GM12878 (cell line): ENCODE data around the gene DIAPH2. TPM values are rescaled to one million over a fixed set of nuclear protein-coding genes. Genes with fewer than 3 reads are reported as not detected.

Source experiments
- ATAC-seq: fragments of 200-7000 bp; cut with Tn5 transposase; 3 replicates; pipeline ENCODE4 v1.9.1; 2020; ENCODE audit warnings: mild to moderate bottlenecking, moderate library complexity
- BruUV-seq: library from RNA; stranded (reverse); fragments of 400-500 nt; replicated peaks from 2 replicates; lab custom pipeline; 2021; lab: Mats Ljungman, UMichigan
- CTCF ChIA-PET: fragments of 300-600 bp; sonication (Branson Sonifier 250); formaldehyde crosslinking; extraction: SDS; loops from one replicate; lab custom pipeline; 2021; ENCODE audit warnings: inconsistent platforms; lab: Yijun Ruan, JAX
- POLR2A ChIA-PET: fragments of 350-600 bp; formaldehyde crosslinking; extraction: SDS; loops from one replicate; lab custom pipeline; 2021; ENCODE audit warnings: inconsistent platforms; lab: Charles Lee
- RAD21 ChIA-PET: fragments of 300-600 bp; sonication (Branson Sonifier 250); formaldehyde crosslinking; loops from one replicate; lab custom pipeline; 2023; ENCODE audit warnings: antibody characterized with exemption; ENCODE audit not compliant: unreplicated experiment; lab: Charles Lee
- SMC1A ChIA-PET: fragments of 300-600 bp; sonication (Branson Sonifier 250); formaldehyde crosslinking; loops from one replicate; lab custom pipeline; 2023; ENCODE audit not compliant: unreplicated experiment, uncharacterized antibody; lab: Charles Lee
- DNase-seq: peaks from one replicate; pipeline ENCODE4 v3.0.0-alpha.2; 2011; ENCODE audit warnings: low read depth, low spot score
- FAIRE-seq: peaks from 3 replicates; lab custom pipeline; 2011; peaks lifted over from hg19 to GRCh38; lab: Jason Lieb, UNC
- H2AFZ ChIP-seq: 2 replicates; pipeline ENCODE4 v1.6.0; 2011; ENCODE audit warnings: low read depth, low read length, control low read depth; ENCODE audit not compliant: control insufficient read depth
- H3K27ac ChIP-seq: 2 replicates; pipeline ENCODE4 v1.5.1; 2011; ENCODE audit warnings: control low read depth; ENCODE audit not compliant: control insufficient read depth, insufficient read depth
- H3K27me3 ChIP-seq, 2 experiments: replicated peaks in 1 of 2; 2 replicates each; pipeline versions ENCODE4 v1.6.0 to v1.6.1; 2011; ENCODE audit warnings: low read length in 1 of 2; ENCODE audit not compliant: control insufficient read depth in 2 of 2, insufficient read depth in 2 of 2
- H3K36me3 ChIP-seq, 2 experiments: 2 replicates each; pipeline ENCODE4 v1.5.1; 2011; ENCODE audit warnings: low read length in 1 of 2; ENCODE audit not compliant: control insufficient read depth in 2 of 2, insufficient read depth in 2 of 2
- H3K4me1 ChIP-seq: 2 replicates; pipeline ENCODE4 v1.6.1; 2011; ENCODE audit warnings: mild to moderate bottlenecking, low read length, moderate library complexity, mixed read lengths; ENCODE audit not compliant: control insufficient read depth, insufficient read depth
- H3K4me2 ChIP-seq: 2 replicates; pipeline ENCODE4 v1.6.0; 2011; ENCODE audit warnings: control low read depth; ENCODE audit not compliant: control insufficient read depth, insufficient read depth
- H3K4me3 ChIP-seq: fragments of 200-600 bp; sonication (generic); 2 replicates; pipeline ENCODE4 v1.5.1; 2016
- H3K79me2 ChIP-seq: 2 replicates; pipeline ENCODE4 v1.6.0; 2011; ENCODE audit warnings: low read length; ENCODE audit not compliant: control insufficient read depth, insufficient read depth
- H3K9ac ChIP-seq: 2 replicates; pipeline ENCODE4 v1.8.0; 2011; ENCODE audit warnings: low read length, control low read depth, mixed read lengths; ENCODE audit not compliant: control insufficient read depth, insufficient read depth
- H3K9me3 ChIP-seq: replicated peaks from 3 replicates; pipeline ENCODE4 v1.5.1; 2011; ENCODE audit warnings: mild to moderate bottlenecking, low read length; ENCODE audit not compliant: control insufficient read depth, insufficient read depth
- H4K20me1 ChIP-seq: 2 replicates; pipeline ENCODE4 v1.6.0; 2011; ENCODE audit not compliant: control insufficient read depth, insufficient read depth
- BCL11A ChIP-seq: IDR thresholded peaks from 2 replicates; pipeline ENCODE4 v1.6.1; 2011; ENCODE audit warnings: low read depth, low read length
- FOXM1 ChIP-seq: IDR thresholded peaks from 2 replicates; pipeline ENCODE4 v1.6.1; 2012; ENCODE audit warnings: low read depth, mild to moderate bottlenecking, inconsistent platforms, low read length, moderate library complexity
- JUND ChIP-seq: IDR thresholded peaks from 2 replicates; pipeline ENCODE4 v1.6.1; 2012; ENCODE audit warnings: low read depth, mild to moderate bottlenecking, low read length, improper control_type of control experiment, moderate library complexity
- MEF2A ChIP-seq: IDR thresholded peaks from 2 replicates; pipeline ENCODE4 v1.6.1; 2011; ENCODE audit warnings: low read depth, mild to moderate bottlenecking, low read length, moderate library complexity; ENCODE audit not compliant: insufficient read depth
- MEF2B ChIP-seq: fragments of 450-650 bp; IDR thresholded peaks from 2 replicates; pipeline ENCODE4 v1.6.1; 2018; ENCODE audit warnings: mild to moderate bottlenecking, moderate library complexity; ENCODE audit not compliant: partially characterized antibody, poor library complexity, severe bottlenecking
- MTA2 ChIP-seq: fragments of 450-650 bp; IDR thresholded peaks from 2 replicates; pipeline ENCODE4 v1.6.1; 2016; ENCODE audit warnings: low read depth, mild to moderate bottlenecking, moderate library complexity
- NFIC ChIP-seq: IDR thresholded peaks from 2 replicates; pipeline ENCODE4 v1.6.1; 2012; ENCODE audit warnings: low read depth, mild to moderate bottlenecking, inconsistent platforms, low read length, moderate library complexity
- NFXL1 ChIP-seq: fragments of 450-650 bp; IDR thresholded peaks from 2 replicates; pipeline ENCODE4 v1.6.1; 2017; ENCODE audit warnings: antibody characterized with exemption, mild to moderate bottlenecking, borderline replicate concordance
- NR2C2 ChIP-seq: IDR thresholded peaks from 2 replicates; pipeline ENCODE4 v1.6.1; 2011; ENCODE audit warnings: borderline replicate concordance, low read depth; ENCODE audit not compliant: control insufficient read depth, insufficient read length
- NRF1 ChIP-seq: conservative IDR thresholded peaks from 2 replicates; pipeline ENCODE4 v1.6.1; 2011; ENCODE audit warnings: mild to moderate bottlenecking, low read depth, low read length, improper control_type of control experiment
- POLR2AphosphoS5 ChIP-seq: IDR thresholded peaks from 2 replicates; pipeline ENCODE4 v1.6.1; 2011; ENCODE audit warnings: mild to moderate bottlenecking, low read length, inconsistent platforms
- RBBP5 ChIP-seq: fragments of 200-600 bp; sonication (generic); conservative IDR thresholded peaks from 2 replicates; pipeline ENCODE4 v1.6.1; 2016
- RELA ChIP-seq: fragments of 450-650 bp; IDR thresholded peaks from 2 replicates; pipeline ENCODE4 v1.8.0; 2014; ENCODE audit warnings: borderline replicate concordance; ENCODE audit not compliant: partially characterized antibody
- SIN3A ChIP-seq: IDR thresholded peaks from 2 replicates; pipeline ENCODE4 v1.6.1; 2012; ENCODE audit warnings: low read depth, low read length, improper control_type of control experiment
- SIX5 ChIP-seq: IDR thresholded peaks from 2 replicates; pipeline ENCODE4 v1.6.1; 2011; ENCODE audit warnings: mild to moderate bottlenecking, low read depth, low read length, moderate library complexity; ENCODE audit not compliant: severe bottlenecking
- SRF ChIP-seq, 2 experiments: IDR thresholded peaks; 2 replicates each; pipeline ENCODE4 v1.6.1; 2011; ENCODE audit warnings: low read depth in 2 of 2, low read length in 2 of 2, mild to moderate bottlenecking in 1 of 2, moderate library complexity in 1 of 2
- SUZ12 ChIP-seq: fragments of 200-600 bp; sonication (generic); IDR thresholded peaks from one replicate; pipeline ENCODE4 v1.6.1; 2018; ENCODE audit warnings: antibody characterized with exemption, mild to moderate bottlenecking; ENCODE audit not compliant: unreplicated experiment
- TCF3 ChIP-seq: IDR thresholded peaks from 2 replicates; pipeline ENCODE4 v1.6.1; 2012; ENCODE audit warnings: low read depth, mild to moderate bottlenecking, low read length, borderline replicate concordance; ENCODE audit not compliant: insufficient read depth
- ZSCAN29 ChIP-seq: fragments of 450-650 bp; IDR thresholded peaks from 2 replicates; pipeline ENCODE4 v1.6.1; 2017; ENCODE audit warnings: mild to moderate bottlenecking, moderate library complexity
- WGBS: methylation state at CpG from one replicate; pipeline ENCODE4 v1.1.6; 2016; ENCODE audit warnings: low lambda C conversion rate; ENCODE audit not compliant: insufficient replicate concordance, insufficient coverage; ENCODE audit errors: missing lambda C conversion rate; 5-methylcytosine and 5-hydroxymethylcytosine counted together
- in situ Hi-C: fragments of 300-500 bp; cut with MboI; formaldehyde crosslinking; loops from 9 replicates; pipeline ENCODE4 v1.14.3; 2018; ENCODE audit warnings: mixed read lengths
- intact Hi-C: fragments of 100-400 bp; cut with micrococcal nuclease; formaldehyde crosslinking; loops from one replicate; pipeline ENCODE4 v1.14.2; 2022; ENCODE audit not compliant: unreplicated experiment
- polyA plus RNA-seq, 11 experiments: library from polyadenylated mRNA; depleted of rRNA in 4 of 11; unstranded in 6 of 11; stranded (reverse) in 5 of 11; fragments of >200 nt; fragmentation: Nextera tagmentation in 4 of 11; fragmentation: Illumina TruSeq in 1 of 11; extraction: Ambion mirVana in 4 of 11; extraction: Trizol in 1 of 11; gene quantifications; 1 replicate in 1 of 11; 2 replicates in 10 of 11; pipeline versions ENCODE4 v1.2.1 to v1.2.3, GENCODE V29; 2011 to 2016; ENCODE audit warnings: inconsistent platforms in 2 of 11, missing spikeins in 2 of 11, low read depth in 1 of 11
- total RNA-seq, 4 experiments: library from RNA; depleted of rRNA in 3 of 4; stranded (reverse); fragments of >200 nt in 3 of 4; fragmentation: Illumina TruSeq in 1 of 4; extraction: Trizol in 1 of 4; gene quantifications; 2 replicates each; pipeline versions ENCODE4 v1.2.1 to v1.2.3, GENCODE V29; 2013 to 2021

DIAPH2 gene
- total and polyA plus RNA-seq, 10 of the 15 experiments (the other 5 are each of a cell fraction or from before 2014, with no cell fraction given), result 2.2 to 16.6 (median 8.8) TPM

DNA sequence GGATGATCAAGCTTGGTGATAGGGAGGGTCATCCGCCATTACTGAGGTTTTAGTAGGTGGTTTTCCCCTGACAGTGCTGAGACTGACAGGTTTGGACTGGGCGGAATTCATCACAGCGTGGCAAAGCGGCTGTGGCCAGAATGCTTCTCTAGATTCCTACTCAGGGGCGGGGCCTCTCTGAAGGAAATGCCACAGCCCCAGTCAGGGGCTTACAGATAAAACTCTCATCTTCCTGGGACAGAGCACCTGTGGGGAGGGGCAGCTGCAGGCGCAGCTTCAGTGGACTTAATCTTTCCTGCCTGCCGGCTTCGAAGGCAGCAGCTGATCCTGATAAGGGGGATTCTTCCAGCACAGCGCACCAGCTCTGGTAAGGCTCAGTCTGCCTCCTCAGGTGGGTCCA lies 515.8 kb downstream of the DIAPH2 start:
- Histone ChIP-seq H3K79me2 (no peaks in the 10 kb centered on the region), H3K4me3 (no peak overlapping the region), H4K20me1 (no peaks in the 10 kb centered on the region), H3K27me3 (no peaks in the 10 kb centered on the region), H3K36me3 (no peaks in the 10 kb centered on the region), H3K9ac (no peak overlapping the region), H2AFZ (no peak overlapping the region), H3K4me2 (no peak overlapping the region), H3K4me1 (no peaks in the 10 kb centered on the region), H3K27ac (no peak overlapping the region), H3K9me3 (no peaks in the 10 kb centered on the region)
- ATAC-seq (no peak), DNase-seq (no peak), FAIRE-seq (no peak)
- BruUV-seq, result no TSS peak
- CTCF ChIA-PET, result no interaction called here
- SMC1A ChIA-PET, result no interaction called here
- in situ Hi-C loops, result no loop called here
- WGBS, result 72% methylated on average over 9 of the region's 9 CpGs
- TF ChIP-seq SIN3A, result no peak
- no peak for TF ChIP-seq SRF (IDR thresholded peaks at IDR 0.05; ENCODE audit: low read depth in 2 of 2, low read length in 2 of 2)
- no peak for TF ChIP-seq NR2C2
- no peak for TF ChIP-seq RELA
- TF ChIP-seq SIX5, result no peak
- POLR2A ChIA-PET, result no interaction called here
- intact Hi-C loops, result no loop called here
- RAD21 ChIA-PET, result no interaction called here

DNA sequence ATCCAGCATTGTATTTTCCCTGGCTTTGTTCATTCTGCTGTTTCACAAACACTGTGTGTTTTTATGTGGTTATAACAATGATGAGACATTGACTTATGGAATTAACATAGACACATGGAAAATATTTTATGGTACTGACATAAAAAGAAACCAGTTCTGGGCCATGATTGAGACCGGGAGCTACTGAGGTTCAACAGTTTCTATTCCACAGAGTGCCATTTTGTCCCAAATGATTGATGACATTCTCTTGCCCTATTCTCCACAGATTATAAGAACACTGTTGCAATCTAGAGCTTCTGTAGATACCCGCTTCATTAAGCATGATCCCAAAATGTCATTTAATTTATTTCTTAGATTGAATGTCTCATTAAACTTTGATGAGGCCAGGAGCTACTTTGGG lies 525.9 kb downstream of the DIAPH2 start:
- Histone ChIP-seq H3K27ac (no peak overlapping the region), H3K9ac (no peak overlapping the region), H3K36me3 (no peaks in the 10 kb centered on the region), H3K4me2 (no peak overlapping the region), H3K4me3 (no peak overlapping the region), H3K9me3 (no peaks in the 10 kb centered on the region), H2AFZ (no peak overlapping the region), H3K4me1 (no peaks in the 10 kb centered on the region), H4K20me1 (no peaks in the 10 kb centered on the region), H3K79me2 (no peaks in the 10 kb centered on the region), H3K27me3 (no peaks in the 10 kb centered on the region)
- CTCF ChIA-PET, result interaction anchor here (0.6 to 1.0 kb wide), 2 partner anchors 17 to 1947 kb away, joined by 3 read pairs; no protein-coding TSS in a partner anchor
- no peak for DNase-seq
- SMC1A ChIA-PET, result interaction anchor here (1.0 to 1.5 kb wide), 2 partner anchors 19 to 88 kb away, joined by 3 to 5 read pairs; no protein-coding TSS in a partner anchor
- no peak for FAIRE-seq
- ATAC-seq, result no peak
- RAD21 ChIA-PET, result no interaction called here
- POLR2A ChIA-PET, result no interaction called here
- intact Hi-C loops (no loop called here), in situ Hi-C loops (no loop called here)
- BruUV-seq, result no TSS peak
- WGBS, result 22% methylated on average over 2 of the region's 2 CpGs
- no peak for TF ChIP-seq NFIC
- TF ChIP-seq MEF2A, result no peak
- no peak for TF ChIP-seq SUZ12
- no peak for TF ChIP-seq NRF1
- TF ChIP-seq BCL11A, result no peak
- no peak for TF ChIP-seq ZSCAN29
- no peak for TF ChIP-seq MEF2B
- TF ChIP-seq TCF3, result no peak
- no peak for TF ChIP-seq NFXL1
- TF ChIP-seq FOXM1, result no peak
- TF ChIP-seq JUND, result no peak
- TF ChIP-seq POLR2AphosphoS5, result no peak
- TF ChIP-seq MTA2, result no peak
- TF ChIP-seq RBBP5, result no peak
